Measurements from ENCODE around the gene GET4.

DNA sequence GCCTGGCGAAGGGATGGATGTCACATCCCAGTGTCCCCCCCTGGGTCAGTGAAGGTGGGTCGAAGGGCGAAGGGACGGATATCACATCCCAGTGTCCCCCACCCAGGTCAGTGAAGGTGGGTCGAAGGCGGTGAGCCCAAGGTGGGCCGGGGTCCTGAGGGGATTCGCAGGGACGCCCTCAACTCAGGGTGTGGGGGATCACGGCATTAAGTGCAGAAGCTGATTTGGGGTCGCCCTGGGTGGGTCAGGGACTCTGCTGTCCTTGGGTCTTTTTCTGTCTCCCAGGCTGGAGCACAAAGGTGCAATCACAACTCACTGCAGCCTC, 56.3 kb downstream of the GET4 start:
- TF ChIP-seq ZFP3 (tag by site-specific recombination; IDR thresholded peaks at IDR 0.05; ENCODE audit: low read depth) (no peak), ZBTB7A (tag by site-specific recombination; IDR thresholded peaks at IDR 0.05; ENCODE audit: low read depth) (no peak), ZFP41 (tag by site-specific recombination; IDR thresholded peaks at IDR 0.05; ENCODE audit: borderline replicate concordance) (no peak), SP2 (tag by site-specific recombination; IDR thresholded peaks at IDR 0.05) (no peak), BCL11B (tag by site-specific recombination; IDR thresholded peaks at IDR 0.05; ENCODE audit: low read depth) (no peak), RBAK (tag by site-specific recombination; IDR thresholded peaks at IDR 0.05) (no peak)
- TF ChIP-seq, protein P1, sequence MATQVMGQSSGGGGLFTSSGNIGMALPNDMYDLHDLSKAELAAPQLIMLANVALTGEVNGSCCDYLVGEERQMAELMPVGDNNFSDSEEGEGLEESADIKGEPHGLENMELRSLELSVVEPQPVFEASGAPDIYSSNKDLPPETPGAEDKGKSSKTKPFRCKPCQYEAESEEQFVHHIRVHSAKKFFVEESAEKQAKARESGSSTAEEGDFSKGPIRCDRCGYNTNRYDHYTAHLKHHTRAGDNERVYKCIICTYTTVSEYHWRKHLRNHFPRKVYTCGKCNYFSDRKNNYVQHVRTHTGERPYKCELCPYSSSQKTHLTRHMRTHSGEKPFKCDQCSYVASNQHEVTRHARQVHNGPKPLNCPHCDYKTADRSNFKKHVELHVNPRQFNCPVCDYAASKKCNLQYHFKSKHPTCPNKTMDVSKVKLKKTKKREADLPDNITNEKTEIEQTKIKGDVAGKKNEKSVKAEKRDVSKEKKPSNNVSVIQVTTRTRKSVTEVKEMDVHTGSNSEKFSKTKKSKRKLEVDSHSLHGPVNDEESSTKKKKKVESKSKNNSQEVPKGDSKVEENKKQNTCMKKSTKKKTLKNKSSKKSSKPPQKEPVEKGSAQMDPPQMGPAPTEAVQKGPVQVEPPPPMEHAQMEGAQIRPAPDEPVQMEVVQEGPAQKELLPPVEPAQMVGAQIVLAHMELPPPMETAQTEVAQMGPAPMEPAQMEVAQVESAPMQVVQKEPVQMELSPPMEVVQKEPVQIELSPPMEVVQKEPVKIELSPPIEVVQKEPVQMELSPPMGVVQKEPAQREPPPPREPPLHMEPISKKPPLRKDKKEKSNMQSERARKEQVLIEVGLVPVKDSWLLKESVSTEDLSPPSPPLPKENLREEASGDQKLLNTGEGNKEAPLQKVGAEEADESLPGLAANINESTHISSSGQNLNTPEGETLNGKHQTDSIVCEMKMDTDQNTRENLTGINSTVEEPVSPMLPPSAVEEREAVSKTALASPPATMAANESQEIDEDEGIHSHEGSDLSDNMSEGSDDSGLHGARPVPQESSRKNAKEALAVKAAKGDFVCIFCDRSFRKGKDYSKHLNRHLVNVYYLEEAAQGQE (tag by site-specific recombination; IDR thresholded peaks at IDR 0.05), result no peak
- TF ChIP-seq, protein P2, sequence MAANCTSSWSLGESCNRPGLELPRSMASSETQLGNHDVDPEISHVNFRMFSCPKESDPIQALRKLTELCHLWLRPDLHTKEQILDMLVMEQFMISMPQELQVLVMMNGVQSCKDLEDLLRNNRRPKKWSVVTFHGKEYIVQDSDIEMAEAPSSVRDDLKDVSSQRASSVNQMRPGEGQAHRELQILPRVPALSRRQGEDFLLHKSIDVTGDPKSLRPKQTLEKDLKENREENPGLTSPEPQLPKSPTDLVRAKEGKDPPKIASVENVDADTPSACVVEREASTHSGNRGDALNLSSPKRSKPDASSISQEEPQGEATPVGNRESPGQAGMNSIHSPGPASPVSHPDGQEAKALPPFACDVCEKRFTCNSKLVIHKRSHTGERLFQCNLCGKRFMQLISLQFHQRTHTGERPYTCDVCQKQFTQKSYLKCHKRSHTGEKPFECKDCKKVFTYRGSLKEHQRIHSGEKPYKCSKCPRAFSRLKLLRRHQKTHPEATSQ (tag by site-specific recombination; IDR thresholded peaks at IDR 0.05), result no peak
- TF ChIP-seq, protein P3, sequence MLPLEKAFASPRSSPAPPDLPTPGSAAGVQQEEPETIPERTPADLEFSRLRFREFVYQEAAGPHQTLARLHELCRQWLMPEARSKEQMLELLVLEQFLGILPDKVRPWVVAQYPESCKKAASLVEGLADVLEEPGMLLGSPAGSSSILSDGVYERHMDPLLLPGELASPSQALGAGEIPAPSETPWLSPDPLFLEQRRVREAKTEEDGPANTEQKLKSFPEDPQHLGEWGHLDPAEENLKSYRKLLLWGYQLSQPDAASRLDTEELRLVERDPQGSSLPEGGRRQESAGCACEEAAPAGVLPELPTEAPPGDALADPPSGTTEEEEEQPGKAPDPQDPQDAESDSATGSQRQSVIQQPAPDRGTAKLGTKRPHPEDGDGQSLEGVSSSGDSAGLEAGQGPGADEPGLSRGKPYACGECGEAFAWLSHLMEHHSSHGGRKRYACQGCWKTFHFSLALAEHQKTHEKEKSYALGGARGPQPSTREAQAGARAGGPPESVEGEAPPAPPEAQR (tag by site-specific recombination; IDR thresholded peaks at IDR 0.05), result no peak
- TF ChIP-seq, protein P4, sequence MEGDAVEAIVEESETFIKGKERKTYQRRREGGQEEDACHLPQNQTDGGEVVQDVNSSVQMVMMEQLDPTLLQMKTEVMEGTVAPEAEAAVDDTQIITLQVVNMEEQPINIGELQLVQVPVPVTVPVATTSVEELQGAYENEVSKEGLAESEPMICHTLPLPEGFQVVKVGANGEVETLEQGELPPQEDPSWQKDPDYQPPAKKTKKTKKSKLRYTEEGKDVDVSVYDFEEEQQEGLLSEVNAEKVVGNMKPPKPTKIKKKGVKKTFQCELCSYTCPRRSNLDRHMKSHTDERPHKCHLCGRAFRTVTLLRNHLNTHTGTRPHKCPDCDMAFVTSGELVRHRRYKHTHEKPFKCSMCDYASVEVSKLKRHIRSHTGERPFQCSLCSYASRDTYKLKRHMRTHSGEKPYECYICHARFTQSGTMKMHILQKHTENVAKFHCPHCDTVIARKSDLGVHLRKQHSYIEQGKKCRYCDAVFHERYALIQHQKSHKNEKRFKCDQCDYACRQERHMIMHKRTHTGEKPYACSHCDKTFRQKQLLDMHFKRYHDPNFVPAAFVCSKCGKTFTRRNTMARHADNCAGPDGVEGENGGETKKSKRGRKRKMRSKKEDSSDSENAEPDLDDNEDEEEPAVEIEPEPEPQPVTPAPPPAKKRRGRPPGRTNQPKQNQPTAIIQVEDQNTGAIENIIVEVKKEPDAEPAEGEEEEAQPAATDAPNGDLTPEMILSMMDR (tag by site-specific recombination; IDR thresholded peaks at IDR 0.05), result no peak
- TF ChIP-seq, protein P5, sequence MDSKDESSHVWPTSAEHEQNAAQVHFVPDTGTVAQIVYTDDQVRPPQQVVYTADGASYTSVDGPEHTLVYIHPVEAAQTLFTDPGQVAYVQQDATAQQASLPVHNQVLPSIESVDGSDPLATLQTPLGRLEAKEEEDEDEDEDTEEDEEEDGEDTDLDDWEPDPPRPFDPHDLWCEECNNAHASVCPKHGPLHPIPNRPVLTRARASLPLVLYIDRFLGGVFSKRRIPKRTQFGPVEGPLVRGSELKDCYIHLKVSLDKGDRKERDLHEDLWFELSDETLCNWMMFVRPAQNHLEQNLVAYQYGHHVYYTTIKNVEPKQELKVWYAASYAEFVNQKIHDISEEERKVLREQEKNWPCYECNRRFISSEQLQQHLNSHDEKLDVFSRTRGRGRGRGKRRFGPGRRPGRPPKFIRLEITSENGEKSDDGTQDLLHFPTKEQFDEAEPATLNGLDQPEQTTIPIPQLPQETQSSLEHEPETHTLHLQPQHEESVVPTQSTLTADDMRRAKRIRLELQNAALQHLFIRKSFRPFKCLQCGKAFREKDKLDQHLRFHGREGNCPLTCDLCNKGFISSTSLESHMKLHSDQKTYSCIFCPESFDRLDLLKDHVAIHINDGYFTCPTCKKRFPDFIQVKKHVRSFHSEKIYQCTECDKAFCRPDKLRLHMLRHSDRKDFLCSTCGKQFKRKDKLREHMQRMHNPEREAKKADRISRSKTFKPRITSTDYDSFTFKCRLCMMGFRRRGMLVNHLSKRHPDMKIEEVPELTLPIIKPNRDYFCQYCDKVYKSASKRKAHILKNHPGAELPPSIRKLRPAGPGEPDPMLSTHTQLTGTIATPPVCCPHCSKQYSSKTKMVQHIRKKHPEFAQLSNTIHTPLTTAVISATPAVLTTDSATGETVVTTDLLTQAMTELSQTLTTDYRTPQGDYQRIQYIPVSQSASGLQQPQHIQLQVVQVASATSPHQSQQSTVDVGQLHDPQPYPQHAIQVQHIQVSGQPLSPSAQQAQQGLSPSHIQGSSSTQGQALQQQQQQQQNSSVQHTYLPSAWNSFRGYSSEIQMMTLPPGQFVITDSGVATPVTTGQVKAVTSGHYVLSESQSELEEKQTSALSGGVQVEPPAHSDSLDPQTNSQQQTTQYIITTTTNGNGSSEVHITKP (tag by site-specific recombination; IDR thresholded peaks at IDR 0.05), result no peak
